Measurements from ENCODE around the gene TSSK3. TPM values are rescaled to one million over a fixed set of nuclear protein-coding genes. Genes with fewer than 3 reads are reported as not detected.

Gene TSSK3
- total RNA-seq, 1 donor from 2014 or later: 0.98 TPM

GRCh38 chr1:32361308-32361673 lies 1.0 kb upstream of the TSSK3 start:
- intact Hi-C loops (cut with micrococcal nuclease): no loop called here

- intact Hi-C loops (cut with micrococcal nuclease): no loop called here
Observed at GRCh38 chr1:32361674-32362473, 465 bp upstream of the TSSK3 start.

GRCh38 chr1:32363713-32364112 lies 1.4 kb downstream of the TSSK3 start:
- intact Hi-C loops (cut with micrococcal nuclease): no loop called here

GRCh38 chr1:32364836-32365235 lies 2.5 kb downstream of the TSSK3 start:
- intact Hi-C loops (cut with micrococcal nuclease): no loop called here

GRCh38 chr1:32365445-32365844 lies 3.1 kb downstream of the TSSK3 start:
- intact Hi-C loops (cut with micrococcal nuclease): no loop called here

GRCh38 chr1:32367912-32368635 lies 5.7 kb downstream of the TSSK3 start:
- intact Hi-C loops (cut with micrococcal nuclease): no loop called here

GRCh38 chr1:32372149-32372756 lies 9.9 kb downstream of the TSSK3 start:
- intact Hi-C loops (cut with micrococcal nuclease): loop anchor here (1.0 kb wide), 6 partner anchors 21 to 157 kb away; partner anchors contain the start of genes BSDC1 and HDAC1

GRCh38 chr1:32373996-32374592 lies 11.8 kb downstream of the TSSK3 start:
- intact Hi-C loops (cut with micrococcal nuclease): no loop called here

GRCh38 chr1:32376199-32376598 lies 13.9 kb downstream of the TSSK3 start:
- intact Hi-C loops (cut with micrococcal nuclease): no loop called here

GRCh38 chr1:32377541-32378220 lies 15.3 kb downstream of the TSSK3 start:
- intact Hi-C loops (cut with micrococcal nuclease): no loop called here

- intact Hi-C loops (cut with micrococcal nuclease): no loop called here
Observed at GRCh38 chr1:32380057-32380456, 17.7 kb downstream of the TSSK3 start.

GRCh38 chr1:32386676-32387392 lies 24.5 kb downstream of the TSSK3 start:
- intact Hi-C loops (cut with micrococcal nuclease): no loop called here

GRCh38 chr1:32388641-32389040 lies 26.3 kb downstream of the TSSK3 start:
- intact Hi-C loops (cut with micrococcal nuclease): no loop called here

- intact Hi-C loops (cut with micrococcal nuclease): loop anchor here (5.0 kb wide), 1 partner anchor 454 kb away; the partner anchor contains the start of gene PTP4A2
Observed at GRCh38 chr1:32390904-32391870, 28.8 kb downstream of the TSSK3 start.

GRCh38 chr1:32392325-32392724 lies 30.0 kb downstream of the TSSK3 start:
- intact Hi-C loops (cut with micrococcal nuclease): loop anchor here (5.0 kb wide), 1 partner anchor 455 kb away; the partner anchor contains the start of gene PTP4A2

GRCh38 chr1:32393136-32393535 lies 30.8 kb downstream of the TSSK3 start:
- intact Hi-C loops (cut with micrococcal nuclease): loop anchor here (5.0 kb wide), 1 partner anchor 456 kb away; the partner anchor contains the start of gene PTP4A2

- intact Hi-C loops (cut with micrococcal nuclease): loop anchor here (1.0 to 5.0 kb wide), 20 partner anchors 21 to 1097 kb away; partner anchors contain the start of genes AK2, AZIN2, CCDC28B and EIF3I
Observed at GRCh38 chr1:32393832-32394140, 31.4 kb downstream of the TSSK3 start.

- intact Hi-C loops (cut with micrococcal nuclease): loop anchor here (1.0 to 5.0 kb wide), 20 partner anchors 20 to 1098 kb away; partner anchors contain the start of genes AK2, AZIN2, CCDC28B and EIF3I
Observed at GRCh38 chr1:32394141-32394889, 32.0 kb downstream of the TSSK3 start, which contains the start of gene BSDC1. Gene BSDC1, minus strand, starts transcription at chr1:32394441. Its CDS starts 27 bp downstream, at chr1:32394414.

Measured in T-helper 1 cell treated with Interleukin-12 subunit alpha and Interleukin-12 subunit beta and Interleukin-4 antibody, amounts not matched to agents 30 ng/mL and 1 ng/mL, for 36 hours (primary cell).